HG03280 (cell line): Measurements from ENCODE around the gene RPS19BP1.

Experiments
- ATAC-seq: cut with Tn5 transposase; IDR thresholded peaks from one replicate; pipeline ENCODE4 v1.9.1; 2021; ENCODE audit warnings: mild to moderate bottlenecking, moderate library complexity; ENCODE audit not compliant: unreplicated experiment

RPS19BP1 gene, protein sequence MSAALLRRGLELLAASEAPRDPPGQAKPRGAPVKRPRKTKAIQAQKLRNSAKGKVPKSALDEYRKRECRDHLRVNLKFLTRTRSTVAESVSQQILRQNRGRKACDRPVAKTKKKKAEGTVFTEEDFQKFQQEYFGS

DNA sequence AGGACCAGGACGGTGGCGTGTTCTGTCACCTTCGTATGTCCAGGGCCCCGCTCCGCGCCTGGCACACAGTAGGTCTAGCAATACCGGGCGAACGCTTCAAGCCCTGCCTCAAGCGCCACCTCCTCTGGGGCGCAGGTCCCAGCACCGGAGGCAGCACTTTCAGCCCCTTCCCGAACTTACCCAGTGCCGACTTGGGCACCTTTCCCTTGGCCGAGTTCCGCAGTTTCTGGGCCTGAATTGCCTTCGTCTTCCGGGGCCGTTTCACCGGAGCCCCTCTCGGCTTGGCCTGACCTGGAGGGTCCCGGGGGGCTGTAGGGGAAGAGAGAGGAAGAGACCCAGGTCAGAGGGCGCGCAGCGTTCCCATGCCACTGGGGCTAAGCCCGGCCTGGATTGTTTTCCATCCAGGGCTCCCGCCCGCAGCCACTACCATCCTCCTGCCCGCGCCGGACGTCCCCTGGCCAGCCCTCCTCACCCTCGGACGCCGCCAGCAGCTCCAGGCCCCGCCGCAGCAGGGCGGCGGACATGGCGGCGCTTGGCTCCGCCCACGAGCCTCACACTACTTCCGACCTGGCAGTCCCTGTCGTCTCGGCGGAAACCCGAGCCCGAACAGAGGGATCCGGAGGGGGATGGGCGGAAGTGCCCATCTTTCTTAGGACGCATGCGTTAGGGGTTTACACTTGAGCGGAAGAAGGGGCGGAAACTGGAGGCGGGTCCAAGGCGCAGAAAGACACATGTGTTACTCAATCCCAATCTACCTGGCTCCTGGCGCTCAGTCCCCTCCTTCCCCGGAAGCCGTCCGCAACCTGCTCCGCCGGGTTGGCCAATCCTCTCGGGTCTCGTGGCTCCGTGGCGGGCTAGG, at the start of gene RPS19BP1:
TSS of gene RPS19BP1 (minus strand) at position 534 of the 859 bp plus-strand sequence. CDS start at position 524, 10 bp downstream.
- ATAC-seq: peak; percentile 74

DNA sequence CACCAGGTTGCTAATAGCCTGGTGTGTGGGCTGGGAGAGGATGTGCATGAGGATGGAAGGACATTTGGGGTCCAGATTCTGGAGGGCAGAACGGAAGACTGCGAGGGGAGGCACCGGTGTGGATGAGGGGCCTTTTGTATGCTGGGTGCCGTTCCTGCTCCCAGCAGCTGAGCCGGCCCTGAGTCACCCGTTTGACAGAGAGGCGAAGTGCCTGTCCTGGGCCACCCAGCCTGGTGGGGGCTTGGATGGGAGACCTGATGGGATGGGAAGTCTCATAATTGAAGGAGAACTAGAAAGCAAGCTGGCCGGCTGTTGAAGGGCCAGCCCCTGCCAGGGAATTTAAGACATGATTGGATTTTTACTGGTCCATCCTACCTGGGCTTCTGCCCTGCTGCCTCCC, 48.8 kb upstream of the RPS19BP1 start:
- ATAC-seq: no peak

DNA sequence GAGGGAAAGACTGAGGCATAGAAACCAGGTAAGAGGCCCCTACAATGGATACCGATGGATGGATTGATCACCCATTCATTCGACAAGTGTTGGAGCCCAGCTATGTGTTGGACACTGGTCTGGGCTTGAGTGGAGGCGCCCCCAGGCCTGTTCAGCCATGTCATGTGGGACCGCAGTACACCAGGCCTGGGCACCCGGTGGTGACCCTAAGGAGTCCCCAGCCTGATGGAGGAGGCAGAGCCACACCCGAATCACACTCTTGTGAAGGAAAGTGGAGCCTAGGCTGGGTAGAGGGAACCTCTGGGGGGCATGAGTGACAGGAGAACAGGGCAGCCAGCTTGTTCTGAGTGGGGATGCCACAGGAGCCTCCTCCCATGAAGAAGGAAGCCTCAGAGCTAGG, 48.2 kb upstream of the RPS19BP1 start:
- ATAC-seq: no peak

DNA sequence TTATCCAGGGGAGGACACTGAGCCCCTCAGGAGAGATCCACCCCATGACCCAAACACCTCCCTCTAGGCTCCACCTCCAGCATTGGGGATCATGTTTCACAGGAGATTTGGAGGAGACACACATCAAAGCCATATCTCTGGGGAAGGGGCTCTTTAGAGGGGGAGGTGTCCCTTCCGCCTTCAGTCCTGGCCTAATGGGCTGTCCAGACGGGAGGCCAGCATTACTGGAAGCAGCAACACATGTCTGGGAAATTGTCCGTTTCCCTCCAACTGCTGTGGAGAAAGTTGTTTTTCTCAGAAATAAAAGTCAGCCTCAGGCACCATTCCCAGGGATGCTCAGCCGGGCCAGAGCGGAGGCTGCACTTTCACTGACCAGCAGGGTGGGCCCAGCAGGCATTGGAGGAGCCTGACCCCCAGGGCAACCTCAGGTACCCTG, 47.5 kb upstream of the RPS19BP1 start:
- no peak for ATAC-seq

DNA sequence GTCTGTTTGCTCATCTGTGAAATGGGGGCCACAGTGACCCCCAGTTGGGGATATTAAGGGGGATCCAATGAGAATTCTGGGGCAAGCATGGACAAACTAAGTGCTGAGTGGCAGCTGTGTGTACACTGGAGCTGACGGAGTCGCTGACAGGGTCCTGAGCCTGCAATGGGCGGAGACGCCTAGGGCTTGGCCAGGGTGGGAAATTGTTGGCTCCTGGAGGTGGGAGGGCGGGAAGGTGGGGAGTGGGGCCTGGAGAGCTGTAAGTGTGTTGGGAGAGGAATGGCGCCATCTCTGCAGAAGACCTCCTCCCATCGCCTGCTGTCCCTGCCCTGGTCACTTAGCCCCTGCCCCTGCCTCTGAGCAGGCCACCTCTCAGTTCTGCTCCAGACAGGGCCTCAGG, 45.4 kb upstream of the RPS19BP1 start:
- ATAC-seq: no peak

DNA sequence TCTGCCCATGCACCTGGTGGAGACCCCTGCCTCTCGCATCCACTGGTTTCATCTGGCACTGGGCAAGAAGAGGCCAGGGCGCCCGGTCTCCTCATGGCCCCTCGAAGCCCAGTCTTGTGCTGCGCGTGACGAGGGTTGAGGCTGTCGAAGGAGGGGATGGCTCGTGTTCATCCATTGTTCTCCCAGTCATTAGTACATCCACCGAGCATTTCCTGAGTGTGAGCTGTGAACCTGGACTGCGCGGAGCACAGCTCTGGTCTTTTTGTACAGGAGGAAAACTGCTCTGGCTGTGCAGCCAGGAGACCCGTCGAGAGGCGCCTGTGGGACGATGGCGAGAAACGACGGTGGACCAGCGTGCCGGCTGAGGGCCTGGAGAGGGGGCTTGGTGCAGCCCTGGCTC, 44.8 kb upstream of the RPS19BP1 start:
- no peak for ATAC-seq

DNA sequence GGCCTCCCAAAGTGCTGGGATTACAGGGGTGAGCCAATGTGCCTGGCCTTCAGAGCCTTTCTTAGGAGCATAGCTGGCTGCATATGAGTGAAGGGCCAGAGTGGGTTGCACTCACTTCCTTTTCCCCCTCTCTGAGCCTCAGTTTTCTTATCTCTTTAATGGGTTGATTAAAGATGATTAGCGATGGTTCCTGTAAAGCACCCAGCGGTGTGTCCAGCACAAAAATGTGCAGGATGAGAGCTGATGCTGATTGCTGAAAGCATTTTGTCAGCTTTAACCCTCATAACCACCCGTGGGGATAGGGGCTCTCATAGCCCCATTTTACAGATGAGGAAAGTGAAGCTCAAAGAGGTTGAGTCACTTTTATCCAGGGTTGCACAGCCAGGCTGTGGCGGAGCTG, 43.5 kb upstream of the RPS19BP1 start:
- no peak for ATAC-seq

DNA sequence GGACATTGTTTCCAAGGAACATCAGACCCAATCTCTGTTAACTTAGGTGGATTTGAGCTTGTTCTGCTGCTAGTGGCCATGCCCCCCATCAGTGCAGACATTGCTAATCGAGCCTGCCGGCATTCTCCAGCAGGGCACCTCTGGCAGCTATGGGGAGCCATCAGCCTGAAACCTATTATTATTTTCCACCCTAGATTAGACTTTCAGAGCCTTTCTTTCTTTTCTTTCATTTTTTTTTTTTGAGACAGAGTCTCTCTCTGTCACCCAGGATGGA, 42.9 kb upstream of the RPS19BP1 start:
- ATAC-seq: no peak

DNA sequence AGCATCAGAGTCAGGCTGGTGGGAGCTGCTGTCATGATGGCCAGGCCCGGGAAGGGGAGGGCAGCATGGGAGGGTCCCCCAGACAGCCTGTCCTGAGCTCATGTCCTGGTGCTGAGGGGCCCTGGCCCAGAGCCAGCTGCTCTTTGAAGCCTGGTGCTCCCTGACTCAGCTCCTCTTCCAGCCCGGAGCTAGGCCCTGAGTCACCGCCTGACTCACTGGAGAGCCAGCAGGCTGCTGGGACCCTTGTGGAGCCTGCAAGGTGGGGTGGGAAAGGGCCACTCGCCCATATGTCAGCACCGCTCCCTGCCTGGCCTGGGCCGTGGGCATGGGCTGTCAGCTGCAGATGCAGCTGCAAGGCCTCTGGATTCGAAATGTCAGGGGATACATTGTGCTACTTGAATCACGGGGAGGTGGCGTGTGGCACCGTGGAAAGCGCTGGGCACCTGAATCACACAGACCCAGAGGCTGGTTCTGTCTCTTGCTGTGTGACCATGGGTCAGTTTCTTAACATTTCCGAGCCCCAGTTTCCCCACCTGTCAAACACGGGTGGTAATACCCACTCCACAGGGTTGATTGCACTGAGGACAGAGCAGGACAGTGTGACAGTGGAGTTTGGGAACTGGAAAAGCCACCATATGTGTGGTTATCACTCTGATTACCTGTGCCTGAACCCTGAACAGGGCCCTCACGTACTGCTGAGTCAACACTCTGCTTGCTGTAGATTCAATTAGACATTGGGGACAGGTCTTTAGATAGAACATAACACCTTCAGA, 42.4 kb upstream of the RPS19BP1 start:
- ATAC-seq: no peak

DNA sequence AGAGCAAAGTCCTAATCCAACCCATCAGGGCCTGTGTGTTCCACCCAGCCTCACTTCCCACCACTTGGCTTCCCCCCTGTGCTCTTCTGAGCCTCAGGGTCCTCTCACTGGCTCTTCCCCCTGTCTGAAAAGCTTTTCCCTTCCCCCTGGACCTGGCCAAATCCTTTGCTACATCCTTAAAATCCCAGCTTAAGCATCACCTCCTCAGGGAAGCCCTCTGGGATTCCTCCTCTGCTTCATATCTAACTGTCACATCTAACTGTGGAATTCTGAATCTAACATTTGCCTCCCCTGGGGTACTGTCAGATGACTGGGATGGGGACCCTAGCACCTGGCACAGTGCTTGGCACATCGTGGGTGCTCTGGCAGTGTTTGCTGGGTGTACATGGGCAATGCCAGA, 39.0 kb upstream of the RPS19BP1 start:
- ATAC-seq: no peak

DNA sequence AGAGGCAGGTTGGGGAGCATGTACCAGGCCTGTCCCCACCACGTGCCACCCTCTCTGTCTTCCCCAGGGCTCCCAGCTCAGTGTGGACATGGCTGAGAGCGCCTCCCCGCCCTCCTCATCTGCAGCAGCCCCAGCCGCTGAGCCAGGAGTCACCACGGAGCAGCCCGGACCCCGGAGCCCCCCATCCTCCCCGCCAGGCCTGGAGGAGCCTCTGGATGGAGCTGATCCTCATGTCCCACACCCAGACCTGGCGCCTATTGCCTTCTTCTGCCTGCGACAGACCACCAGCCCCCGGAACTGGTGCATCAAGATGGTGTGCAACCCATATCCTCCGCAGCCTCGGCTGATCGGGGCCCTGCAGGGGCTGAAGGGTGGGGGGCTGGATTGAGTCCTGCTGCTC, 38.1 kb upstream of the RPS19BP1 start, which contains the start of gene CACNA1I:
TSS of gene CACNA1I (plus strand) at position 89 of the 400 bp plus-strand sequence. CDS start at position 89, 0 bp downstream.
- ATAC-seq: no peak

DNA sequence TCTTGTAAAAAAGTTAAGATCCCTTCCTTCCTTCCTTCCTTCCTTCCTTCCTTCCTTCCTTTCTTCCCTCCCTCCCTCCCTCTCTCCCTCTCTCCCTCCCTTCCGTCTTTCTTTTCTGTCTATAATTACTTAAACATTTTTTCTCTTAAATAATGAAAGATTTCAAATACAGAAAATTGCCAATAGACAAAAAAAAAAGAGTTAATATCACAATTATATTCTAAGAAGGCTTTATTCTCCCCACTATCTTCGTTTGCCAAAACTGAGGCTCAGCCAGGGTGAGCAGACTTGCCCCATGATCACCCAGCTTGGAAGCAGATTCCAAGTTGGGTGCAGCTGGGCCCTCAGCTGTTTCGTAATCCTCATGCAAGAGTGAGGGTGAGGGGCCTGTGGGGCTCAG, 37.7 kb upstream of the RPS19BP1 start:
- ATAC-seq: no peak

DNA sequence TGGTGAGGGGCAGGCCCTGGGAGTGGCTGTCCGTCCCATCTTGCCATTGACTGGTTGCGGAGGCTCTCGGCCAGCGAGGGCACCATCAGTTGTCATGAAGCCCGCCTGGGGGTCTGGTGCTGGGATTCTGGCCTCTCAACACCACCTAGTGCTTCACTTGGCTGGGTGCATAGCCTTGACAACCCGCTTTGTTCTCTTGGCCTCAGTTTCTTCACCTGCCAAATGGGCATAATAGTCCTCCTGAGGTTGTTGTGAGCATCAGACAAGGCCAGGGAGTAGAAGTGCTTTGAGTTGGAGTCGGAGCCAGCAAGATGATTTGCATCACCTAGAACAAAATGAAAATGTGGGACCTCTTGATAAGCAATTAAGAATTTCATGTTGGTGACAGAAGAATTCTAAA, 36.5 kb upstream of the RPS19BP1 start:
- no peak for ATAC-seq

DNA sequence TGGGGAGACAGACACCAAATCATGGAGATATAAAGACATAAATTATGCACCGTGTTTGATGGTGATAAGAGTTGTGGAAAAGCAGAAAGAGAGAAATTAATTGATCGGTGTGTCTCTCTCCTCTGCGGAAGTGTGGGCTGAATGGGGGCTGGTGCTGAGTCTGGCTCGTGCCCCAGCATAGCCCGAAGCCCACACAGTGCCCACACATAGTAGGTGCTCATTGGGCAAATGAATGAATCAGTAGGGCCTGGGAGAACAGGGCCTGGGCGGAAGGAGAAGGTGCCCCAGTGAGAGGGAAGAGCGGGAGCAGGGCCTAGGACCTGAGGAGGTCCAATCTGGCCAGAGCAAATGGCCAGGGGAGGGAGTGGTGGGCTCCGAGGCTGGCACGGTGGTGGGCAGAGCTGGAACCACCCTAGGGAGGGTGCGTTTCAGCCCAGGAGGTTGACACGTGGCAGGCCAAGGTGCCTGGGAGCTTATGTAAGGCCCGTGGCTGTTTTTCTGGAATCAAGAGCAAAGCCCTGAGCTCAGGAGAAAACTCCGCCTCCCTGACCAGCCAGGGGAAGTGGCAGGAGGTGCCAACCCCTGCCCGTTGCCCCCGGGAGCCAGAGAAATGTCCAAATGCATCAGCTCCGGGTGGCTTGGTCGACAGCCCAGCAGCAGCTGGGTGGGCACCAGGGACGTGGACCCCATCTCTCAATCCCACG, 35.9 kb upstream of the RPS19BP1 start:
- ATAC-seq: no peak

DNA sequence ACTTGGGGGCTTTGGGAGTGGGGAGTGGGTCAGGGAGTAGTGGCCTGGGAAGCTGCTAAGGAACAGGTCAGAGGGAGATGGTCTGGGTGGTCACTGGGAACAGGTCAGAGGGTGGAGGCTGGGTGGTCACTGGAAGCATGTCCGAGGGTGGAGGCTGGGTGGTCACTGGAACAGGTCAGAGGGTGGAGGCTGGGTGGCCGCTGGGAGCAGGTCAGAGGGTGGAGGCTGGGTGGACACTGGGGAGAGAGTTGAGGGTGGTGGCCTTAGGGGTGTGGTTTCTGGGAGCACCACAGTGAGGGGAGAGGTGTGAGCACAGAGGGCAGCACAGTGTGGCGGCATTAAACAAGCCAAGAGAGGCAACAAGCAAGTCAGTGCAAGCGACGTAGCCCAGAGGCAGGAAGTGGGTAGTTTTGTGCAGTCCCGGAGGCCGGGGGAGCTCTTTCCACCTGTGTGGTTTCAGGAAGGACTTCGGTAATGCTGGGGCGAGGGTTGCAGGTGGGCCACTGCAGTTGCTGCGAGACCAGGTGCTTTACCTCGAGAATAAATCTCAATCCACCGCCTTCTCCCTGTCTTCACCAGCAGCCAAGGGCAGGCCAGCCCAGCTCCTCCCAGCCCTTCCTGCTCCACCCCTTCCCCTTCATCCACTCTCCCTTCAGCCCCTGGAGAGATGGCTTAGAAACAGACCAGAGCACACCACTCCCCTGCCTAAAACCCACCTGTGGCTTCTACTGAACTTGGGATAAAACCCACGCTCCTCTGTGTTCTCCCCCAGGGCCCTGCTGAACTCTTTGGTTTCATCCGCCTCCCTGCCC, 34.8 kb upstream of the RPS19BP1 start:
- ATAC-seq: no peak

DNA sequence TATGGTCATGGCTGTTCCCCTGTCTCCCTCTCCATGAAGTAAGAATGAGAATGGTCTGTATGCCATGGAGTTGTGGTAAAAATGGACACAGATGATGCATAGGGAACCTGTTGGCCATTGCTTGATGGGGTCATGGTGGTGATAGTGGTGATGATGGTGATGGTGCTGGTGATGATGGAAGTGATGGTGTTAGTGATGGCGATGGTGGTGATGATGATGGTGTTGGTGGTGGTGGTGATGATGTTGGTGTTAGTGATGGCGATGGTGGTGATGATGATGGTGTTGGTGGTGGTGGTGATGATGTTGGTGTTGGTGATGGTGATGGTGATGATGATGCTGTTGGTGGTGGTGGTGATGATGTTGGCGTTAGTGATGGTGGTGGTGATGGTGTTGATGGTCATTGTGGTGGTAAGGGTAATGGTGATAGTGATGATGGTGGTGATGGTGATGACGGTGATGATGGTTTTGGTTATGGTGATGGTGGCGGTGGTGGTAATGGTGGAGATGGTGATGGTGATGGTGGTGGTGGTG, 32.9 kb upstream of the RPS19BP1 start:
- no peak for ATAC-seq

DNA sequence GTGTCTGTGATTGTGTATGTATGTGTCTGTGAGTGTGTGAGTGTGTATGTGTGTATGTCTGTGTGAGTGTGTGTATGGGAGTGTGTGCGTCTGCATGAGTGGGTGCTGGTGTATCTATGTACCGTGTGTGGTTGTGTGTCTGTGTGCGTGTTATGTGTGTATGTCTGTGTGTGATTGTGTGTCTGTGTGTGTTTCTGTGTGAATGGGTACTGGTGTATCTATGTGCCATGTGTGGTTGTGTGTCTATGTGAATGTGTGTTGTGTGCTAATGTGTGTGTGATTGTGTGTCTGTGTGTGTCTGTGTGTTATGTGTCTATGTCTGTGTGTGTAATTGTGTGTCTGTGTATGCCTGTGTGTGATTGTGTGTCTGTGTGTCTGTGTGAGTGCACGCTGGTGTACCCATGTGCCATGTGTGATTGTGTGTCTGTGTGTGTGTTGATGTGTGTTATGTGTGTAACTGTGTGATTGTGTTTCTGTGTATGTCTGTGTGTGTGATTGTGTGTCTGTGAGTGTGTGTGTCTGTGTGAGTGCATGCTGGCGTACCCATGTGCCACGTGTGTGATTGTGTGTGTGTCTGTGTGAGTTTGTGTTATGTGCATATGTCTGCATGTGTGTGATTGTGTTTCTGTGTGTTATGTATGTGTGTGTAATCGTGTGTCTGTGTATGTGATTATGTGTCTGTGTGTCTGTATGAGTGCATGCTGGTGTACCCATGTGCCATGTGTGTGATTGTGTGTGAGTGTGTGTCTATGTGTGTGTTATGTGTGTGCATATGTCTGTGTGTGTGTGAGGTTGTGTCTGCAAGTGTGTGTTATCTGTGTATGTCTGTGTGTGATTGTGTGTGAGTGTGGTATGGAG, 31.3 kb upstream of the RPS19BP1 start:
- no peak for ATAC-seq

DNA sequence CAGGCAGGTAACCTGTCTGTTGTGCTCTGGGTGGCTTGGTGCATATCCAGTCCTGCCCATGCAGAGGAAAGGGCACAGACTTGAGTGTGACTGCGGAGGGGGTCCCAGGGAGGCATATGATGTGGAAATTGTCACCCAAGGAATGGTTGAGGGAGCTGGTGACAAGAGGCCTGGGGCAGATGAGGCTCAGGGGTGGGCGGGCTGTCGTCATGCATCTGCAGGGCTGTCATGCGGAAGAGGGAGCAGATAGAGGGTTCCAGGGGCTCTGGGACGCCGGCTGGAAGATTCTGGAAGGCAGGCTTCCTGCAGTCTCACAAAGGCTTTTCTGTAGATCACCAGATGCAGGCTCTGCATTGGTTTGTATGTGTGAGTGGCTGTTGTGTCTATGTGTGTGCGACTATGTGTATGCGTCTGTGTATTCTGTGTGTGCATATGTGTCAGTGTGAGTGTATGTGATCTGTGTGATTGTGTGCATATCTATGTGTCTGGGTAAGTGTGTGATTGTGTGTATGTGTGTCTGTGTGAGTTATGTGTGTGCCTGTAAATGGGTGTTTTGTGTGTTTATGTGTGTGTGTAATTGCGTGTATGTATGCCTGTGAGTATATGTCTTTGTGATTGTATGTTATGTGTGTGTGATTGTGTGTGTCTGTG, 30.4 kb upstream of the RPS19BP1 start:
- ATAC-seq: no peak

DNA sequence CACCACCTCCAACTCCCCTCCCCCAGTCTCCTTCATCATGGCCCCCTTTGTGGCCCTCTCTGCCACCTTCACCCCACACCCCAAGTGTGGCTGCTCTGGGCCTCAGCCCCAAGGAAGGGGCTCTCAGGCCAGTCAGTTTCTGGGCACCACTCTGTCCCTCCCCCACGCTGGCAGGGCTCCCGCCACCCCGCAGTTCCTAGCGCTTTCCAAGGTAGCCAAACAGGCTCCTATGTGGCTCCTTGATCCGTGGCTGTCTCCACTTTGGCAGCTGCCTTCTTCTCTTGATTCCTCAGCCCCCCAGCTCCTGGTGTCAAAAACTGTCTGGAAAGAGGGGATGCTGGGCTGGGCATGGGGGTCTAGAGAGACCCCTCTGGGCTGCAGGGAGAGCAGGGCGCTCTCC, 27.6 kb upstream of the RPS19BP1 start:
- ATAC-seq: no peak
